Skin epidermis (tissue), 12 donors: ENCODE results near the gene UBAP2.
"Not testable (repeated sequence)": the region's sequence is repeated elsewhere in the genome, so short reads cannot be mapped to it uniquely, and the experiment has no call there.

Experiments
- H3K27ac ChIP-seq, 21 experiments: fragments of 200-600 bp; sonication (generic) in 11 of 21; one replicate each; pipeline ENCODE4 v1.5.0; 2020; ENCODE audit warnings: mild to moderate bottlenecking in 3 of 21, inconsistent platforms in 2 of 21, moderate library complexity in 2 of 21
- H3K4me3 ChIP-seq, 7 experiments: fragments of 200-600 bp; sonication (generic) in 2 of 7; one replicate each; pipeline ENCODE4 v1.5.0; 2020; ENCODE audit warnings: inconsistent platforms in 2 of 7, mild to moderate bottlenecking in 2 of 7, moderate library complexity in 1 of 7

UBAP2 gene

DNA sequence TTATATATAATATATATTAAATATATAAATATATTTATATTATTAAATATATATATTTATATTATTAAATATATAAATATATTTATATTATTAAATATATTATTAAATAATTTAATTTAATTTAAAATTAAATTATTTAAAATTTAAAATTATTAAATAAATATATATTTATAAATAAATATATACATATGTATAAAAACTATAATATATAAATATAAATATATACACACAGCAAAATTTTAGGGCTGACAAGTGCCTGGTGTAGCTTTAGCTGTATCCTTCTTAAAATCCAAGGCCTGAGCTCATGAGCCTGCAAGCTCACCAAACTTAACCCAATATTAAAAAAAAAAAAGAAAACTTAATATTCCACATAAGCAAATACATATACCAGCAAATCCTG is 53.2 kb downstream of the UBAP2 start:
- Histone ChIP-seq H3K4me3 (no peak overlapping the region), H3K27ac (no peak overlapping the region)

- Histone ChIP-seq H3K4me3 (no peak overlapping the region), H3K27ac (no peak overlapping the region)
Observed at GRCh38 chr9:33993104-33993503, 55.6 kb downstream of the UBAP2 start.

- Histone ChIP-seq H3K27ac (no peak overlapping the region), H3K4me3 (no peak overlapping the region)
Observed at GRCh38 chr9:33992632-33993031, 56.1 kb downstream of the UBAP2 start.

- H3K4me3 ChIP-seq, result no peak overlapping the region
- no peak overlapping the region for H3K27ac ChIP-seq
Observed at GRCh38 chr9:33988219-33988890, 60.3 kb downstream of the UBAP2 start.

DNA sequence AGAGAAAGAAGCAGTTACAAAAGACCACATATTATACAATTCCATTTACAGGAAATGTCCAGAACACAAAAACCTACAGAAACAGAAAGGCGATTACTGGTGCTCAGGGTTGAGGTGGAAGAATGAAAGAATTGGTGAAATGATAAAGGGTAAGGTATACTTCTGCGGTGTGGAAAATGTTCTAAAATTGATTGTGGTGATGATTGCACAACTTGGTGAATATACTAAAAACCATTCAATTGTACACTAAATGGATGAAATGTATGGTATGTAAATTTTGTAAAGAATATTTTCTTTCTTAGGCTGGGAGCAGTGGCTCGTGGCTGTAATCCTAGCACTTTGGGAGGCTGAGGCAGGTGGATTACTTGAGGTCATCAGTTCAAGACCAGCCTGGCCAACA is 72.3 kb downstream of the UBAP2 start:
- Histone ChIP-seq H3K4me3 (no peak overlapping the region), H3K27ac (no peak overlapping the region)

GRCh38 chr9:33972698-33973097 is 76.0 kb downstream of the UBAP2 start:
- no peak overlapping the region for H3K27ac ChIP-seq
- no peak overlapping the region for H3K4me3 ChIP-seq

- Histone ChIP-seq H3K27ac (no peak overlapping the region), H3K4me3 (no peak overlapping the region)
Observed at GRCh38 chr9:33964086-33964768, 84.5 kb downstream of the UBAP2 start.

- not testable (repeated sequence) for H3K27ac ChIP-seq, H3K4me3 ChIP-seq
Observed at GRCh38 chr9:33962468-33962867, 86.2 kb downstream of the UBAP2 start.

- no peak overlapping the region for H3K27ac ChIP-seq
- no peak overlapping the region for H3K4me3 ChIP-seq
Observed at GRCh38 chr9:33959725-33960124, 89.0 kb downstream of the UBAP2 start.

DNA sequence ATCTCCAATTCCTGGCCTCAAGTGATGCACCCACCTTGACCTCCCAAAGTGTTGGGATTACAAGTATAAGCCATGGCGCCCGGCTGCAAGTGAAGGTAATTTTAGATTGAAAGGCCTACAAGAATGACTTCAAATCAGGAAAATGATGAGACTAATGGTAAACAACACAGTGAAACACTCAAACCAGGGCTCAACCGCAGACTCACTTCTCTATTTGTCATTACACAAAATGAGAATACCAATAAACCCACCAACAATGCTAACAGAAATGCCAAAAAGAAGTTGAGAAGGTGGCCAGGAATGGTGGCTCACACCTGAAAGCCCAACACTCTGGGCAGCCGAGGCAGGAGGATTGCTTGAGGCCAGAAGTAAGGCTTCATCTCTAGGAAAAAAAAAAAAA is 92.1 kb downstream of the UBAP2 start:
- no peak overlapping the region for H3K4me3 ChIP-seq
- no peak overlapping the region for H3K27ac ChIP-seq

DNA sequence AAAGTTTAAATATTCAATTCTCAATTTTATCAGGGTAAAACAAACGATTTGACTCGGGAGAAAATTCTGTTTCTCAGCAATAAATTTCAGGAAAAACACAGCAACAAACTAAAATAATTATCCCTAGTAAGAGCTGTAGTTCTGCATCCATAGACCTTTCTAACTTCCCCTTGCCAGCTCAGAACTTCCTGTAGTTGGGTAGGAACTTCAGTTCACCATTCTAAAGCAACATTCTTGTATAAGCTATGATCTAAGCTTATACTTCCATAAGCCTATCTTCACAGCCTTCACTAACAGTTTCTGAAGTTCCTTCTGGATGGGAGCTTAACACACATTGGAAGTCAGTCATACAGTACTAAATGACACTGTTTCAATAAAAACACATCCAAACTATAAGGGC is 96.6 kb downstream of the UBAP2 start:
- Histone ChIP-seq H3K27ac (no peak overlapping the region), H3K4me3 (no peak overlapping the region)

DNA sequence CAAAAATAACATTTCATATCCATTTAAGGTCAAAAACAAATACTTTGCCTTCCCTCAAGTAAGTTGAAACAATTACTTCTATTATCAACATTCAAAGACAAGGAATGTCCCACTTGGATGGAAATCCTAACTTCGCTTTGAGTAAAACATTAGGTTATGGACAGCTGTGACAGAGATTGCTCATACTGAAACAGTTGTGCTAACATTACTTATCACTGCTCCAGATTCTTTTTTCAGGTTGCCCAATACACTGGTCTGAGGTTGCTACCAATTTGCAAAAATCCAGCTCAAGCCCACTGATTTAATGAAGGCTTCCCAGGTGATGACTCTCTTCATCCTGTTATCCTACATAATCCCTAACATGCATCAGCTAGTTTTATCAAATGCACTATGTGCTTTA is 98.3 kb downstream of the UBAP2 start:
- H3K27ac ChIP-seq, result no peak overlapping the region
- H3K4me3 ChIP-seq, result no peak overlapping the region

GRCh38 chr9:33946779-33947535 is 101.7 kb downstream of the UBAP2 start:
- Histone ChIP-seq H3K4me3 (no peak overlapping the region), H3K27ac (no peak overlapping the region)

DNA sequence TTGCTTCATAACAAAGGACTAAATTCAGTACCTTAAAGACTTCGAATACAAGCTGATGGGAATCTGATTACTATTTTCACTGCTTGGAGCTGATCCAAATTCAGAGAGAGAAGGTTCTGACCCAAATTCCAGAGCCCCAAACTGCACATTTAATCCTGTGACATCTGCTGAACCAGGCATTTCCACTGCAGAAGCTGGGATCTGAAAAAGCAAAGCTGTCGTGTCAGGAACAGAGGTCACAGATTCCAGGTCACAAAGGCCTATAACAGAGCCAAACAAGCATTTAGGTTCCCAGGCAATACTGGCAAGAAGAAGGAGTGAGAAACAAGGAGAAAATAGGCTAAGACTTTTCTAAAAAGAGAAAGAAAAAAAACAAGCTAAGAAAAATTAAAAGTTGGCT is 105.3 kb downstream of the UBAP2 start:
- no peak overlapping the region for H3K4me3 ChIP-seq
- H3K27ac ChIP-seq, result no peak overlapping the region

DNA sequence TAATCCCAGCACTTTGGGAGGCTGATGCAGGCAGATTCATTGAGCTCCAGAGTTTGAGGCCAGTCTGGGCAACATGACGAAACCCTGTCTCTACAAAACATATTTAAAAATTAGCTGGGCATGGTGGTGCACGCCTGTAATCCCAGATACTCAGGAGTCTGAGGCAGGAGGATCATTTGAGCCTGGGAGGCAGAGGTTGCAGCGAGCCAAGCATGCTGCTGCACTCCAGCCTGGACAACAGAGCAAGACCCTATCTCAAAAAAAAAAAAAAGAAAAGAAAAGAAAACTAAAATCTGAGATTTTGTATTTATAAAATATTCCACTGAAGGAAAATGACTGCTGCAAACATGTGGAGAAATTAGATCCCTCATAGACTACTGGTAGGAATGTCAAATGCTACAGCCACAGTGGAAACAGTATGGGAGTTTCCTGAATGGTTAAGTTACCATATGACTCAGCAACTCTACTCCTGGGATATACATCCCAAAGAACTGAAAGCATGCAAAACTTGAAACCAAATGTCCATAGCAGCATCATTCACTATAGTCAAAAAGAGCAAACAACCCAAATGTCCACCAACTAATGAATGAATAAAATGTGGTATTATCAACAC is 106.1 kb downstream of the UBAP2 start:
- Histone ChIP-seq H3K27ac (no peak overlapping the region), H3K4me3 (no peak overlapping the region)

DNA sequence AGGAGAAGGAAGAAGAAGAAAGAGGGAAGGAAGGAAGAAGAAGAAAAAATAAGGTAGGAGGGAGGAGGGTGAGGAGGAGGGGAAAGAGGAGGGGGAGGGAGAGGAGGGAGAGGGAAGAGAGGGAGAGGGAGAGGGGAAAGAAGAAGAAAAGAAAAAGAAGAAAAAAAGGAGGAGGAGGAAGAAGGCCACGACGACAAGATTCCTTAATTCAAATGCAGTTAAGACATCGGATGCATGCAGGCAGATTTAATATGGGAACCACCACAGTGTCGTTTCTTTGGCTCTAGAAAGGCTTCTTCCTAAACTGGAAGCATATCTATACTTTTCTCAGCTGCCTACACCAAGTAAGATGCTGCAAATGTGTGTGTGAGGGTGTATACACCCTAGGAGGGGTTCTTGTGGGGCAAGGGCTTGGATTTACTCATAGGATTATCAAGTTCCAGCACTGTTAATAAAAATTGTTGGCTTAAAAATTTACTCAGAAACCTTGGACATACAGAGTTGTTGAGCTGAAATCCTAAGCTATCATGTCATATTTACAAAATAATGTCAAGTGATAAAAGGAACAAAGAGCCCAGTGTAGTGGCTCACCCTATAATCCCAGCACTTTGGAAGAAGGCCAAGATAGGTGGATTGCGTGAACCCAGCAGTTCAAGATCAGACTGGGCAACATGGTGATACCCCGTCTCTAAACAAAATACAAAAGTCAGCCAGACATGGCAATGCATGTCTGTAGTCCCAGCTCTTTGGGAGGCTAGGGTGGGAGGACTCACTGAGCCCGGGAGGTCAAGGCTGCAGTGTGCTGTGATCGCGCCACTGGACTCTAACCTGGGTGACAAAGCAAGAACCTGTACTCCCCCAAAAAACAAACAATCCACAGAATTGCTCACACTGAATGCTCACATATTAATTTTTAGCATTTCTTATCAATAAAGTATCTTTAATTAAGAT is 108.5 kb downstream of the UBAP2 start:
- no peak overlapping the region for H3K27ac ChIP-seq

GRCh38 chr9:33934188-33934878 is 114.4 kb downstream of the UBAP2 start:
- no peak overlapping the region for H3K27ac ChIP-seq
- H3K4me3 ChIP-seq, result no peak overlapping the region

More for the DNA sequence above, 108.5 kb downstream of the UBAP2 start:
- H3K4me3 ChIP-seq, result no peak overlapping the region

DNA sequence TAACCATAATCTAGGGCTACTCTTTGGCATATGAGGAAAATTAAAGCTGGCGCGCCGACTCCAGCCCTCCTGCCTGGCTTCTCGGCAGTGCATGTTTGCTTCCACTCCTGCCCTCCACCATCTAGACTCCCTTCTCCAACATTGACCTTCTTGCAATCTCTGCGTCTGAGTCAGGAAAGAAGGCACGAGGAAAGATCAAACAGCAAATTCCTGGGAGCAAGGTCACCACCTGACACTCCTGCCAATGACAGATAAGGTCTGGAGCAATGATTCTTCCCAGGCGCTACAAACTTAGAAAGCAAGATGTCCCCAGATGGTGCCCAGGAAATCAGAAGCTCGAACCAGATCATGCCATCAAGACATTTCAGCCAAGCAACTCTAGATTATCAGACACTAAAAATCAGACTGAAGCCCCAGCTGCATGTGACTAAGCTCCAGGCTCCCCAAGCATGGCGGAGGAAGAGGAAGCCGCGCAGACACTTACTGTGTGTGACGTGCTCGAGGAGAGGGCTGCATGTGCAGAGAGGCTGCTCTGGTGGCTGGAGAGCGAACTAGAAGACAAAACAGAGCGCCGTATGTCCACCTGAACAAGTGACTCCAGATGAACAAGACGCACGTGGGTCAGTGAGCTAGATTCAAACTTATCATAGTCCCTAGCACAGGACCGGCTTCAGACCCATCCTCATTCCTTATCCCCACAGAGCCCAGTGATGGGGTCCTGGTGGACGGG is 116.4 kb downstream of the UBAP2 start:
- no peak overlapping the region for H3K4me3 ChIP-seq
- H3K27ac ChIP-seq, result no peak overlapping the region
